CD4-positive, alpha-beta T cell treated with Interleukin-15 for 4 hours (primary cell): ENCODE data around the gene CNTFR.
A peak's percentile ranks its signal among the peaks of the same experiment; 100 is the strongest.
"Not testable (repeated sequence)": the region's sequence is repeated elsewhere in the genome, so short reads cannot be mapped to it uniquely, and the experiment has no call there.

Experiments used
- DNase-seq: peaks from one replicate; pipeline ENCODE4 v3.0.0-alpha.2; 2020; ENCODE audit warnings: low spot score

CNTFR gene

GRCh38 chr9:34589636-34590380, at the start of gene CNTFR:
CNTFR (minus strand) TSS chr9:34589724; CDS start chr9:34568981, 20,743 bp downstream.
- DNase-seq, result no peak

GRCh38 chr9:34639322-34639721, 49.8 kb upstream of the CNTFR start:
- DNase-seq, result not testable (repeated sequence)

- no peak for DNase-seq
These were observed 48.6 kb upstream of the CNTFR start for GRCh38 chr9:34638138-34638445.

GRCh38 chr9:34637356-34638137, 48.0 kb upstream of the CNTFR start, which contains the start of gene SIGMAR1:
SIGMAR1 (minus strand) TSS chr9:34637787; CDS start chr9:34637697, 90 bp downstream.
- DNase-seq, result peak; percentile 95

- DNase-seq, result no peak
These were observed 47.3 kb upstream of the CNTFR start for GRCh38 chr9:34636791-34637355.

- no peak for DNase-seq
These were observed 46.0 kb upstream of the CNTFR start for GRCh38 chr9:34635556-34635955.

- no peak for DNase-seq
These were observed 45.2 kb upstream of the CNTFR start for GRCh38 chr9:34634551-34635248.

GRCh38 chr9:34633851-34634550, 44.5 kb upstream of the CNTFR start:
- peak; percentile 79 for DNase-seq

- DNase-seq, result no peak
These were observed 43.6 kb upstream of the CNTFR start for GRCh38 chr9:34633166-34633565.

GRCh38 chr9:34630402-34631154, 41.1 kb upstream of the CNTFR start:
- no peak for DNase-seq

- DNase-seq, result no peak
These were observed 39.9 kb upstream of the CNTFR start for GRCh38 chr9:34629491-34629808.

- peak; percentile 27 for DNase-seq
These were observed 39.3 kb upstream of the CNTFR start, which contains the start of gene ARID3C for GRCh38 chr9:34628656-34629490. ARID3C (minus strand) TSS chr9:34629066; CDS start chr9:34628014, 1,052 bp downstream.

GRCh38 chr9:34627716-34628655, 38.5 kb upstream of the CNTFR start:
- DNase-seq, result no peak

GRCh38 chr9:34625186-34625486, 35.6 kb upstream of the CNTFR start:
- DNase-seq, result no peak

- DNase-seq, result no peak
These were observed 35.1 kb upstream of the CNTFR start for GRCh38 chr9:34624475-34625185.

GRCh38 chr9:34623374-34624235, 34.1 kb upstream of the CNTFR start:
- no peak for DNase-seq
